Renal cortical epithelial cell (primary cell): ENCODE results near the gene MYH9. TPM values are rescaled to one million over a fixed set of nuclear protein-coding genes. Genes with fewer than 3 reads are reported as not detected.
"Not testable (repeated sequence)": the region's sequence is repeated elsewhere in the genome, so short reads cannot be mapped to it uniquely, and the experiment has no call there.

Experiments
- DNase-seq: peaks from one replicate; pipeline ENCODE4 v3.0.0-alpha.2; 2011; ENCODE audit warnings: low read depth
- total RNA-seq: library from RNA; depleted of rRNA; stranded (reverse); fragments of >200 nt; gene quantifications from 2 replicates; pipeline ENCODE4 v1.2.3, GENCODE V29; 2014

The MYH9 gene
- total RNA-seq = 1,031 and 1,268 TPM in 2 replicates

DNA sequence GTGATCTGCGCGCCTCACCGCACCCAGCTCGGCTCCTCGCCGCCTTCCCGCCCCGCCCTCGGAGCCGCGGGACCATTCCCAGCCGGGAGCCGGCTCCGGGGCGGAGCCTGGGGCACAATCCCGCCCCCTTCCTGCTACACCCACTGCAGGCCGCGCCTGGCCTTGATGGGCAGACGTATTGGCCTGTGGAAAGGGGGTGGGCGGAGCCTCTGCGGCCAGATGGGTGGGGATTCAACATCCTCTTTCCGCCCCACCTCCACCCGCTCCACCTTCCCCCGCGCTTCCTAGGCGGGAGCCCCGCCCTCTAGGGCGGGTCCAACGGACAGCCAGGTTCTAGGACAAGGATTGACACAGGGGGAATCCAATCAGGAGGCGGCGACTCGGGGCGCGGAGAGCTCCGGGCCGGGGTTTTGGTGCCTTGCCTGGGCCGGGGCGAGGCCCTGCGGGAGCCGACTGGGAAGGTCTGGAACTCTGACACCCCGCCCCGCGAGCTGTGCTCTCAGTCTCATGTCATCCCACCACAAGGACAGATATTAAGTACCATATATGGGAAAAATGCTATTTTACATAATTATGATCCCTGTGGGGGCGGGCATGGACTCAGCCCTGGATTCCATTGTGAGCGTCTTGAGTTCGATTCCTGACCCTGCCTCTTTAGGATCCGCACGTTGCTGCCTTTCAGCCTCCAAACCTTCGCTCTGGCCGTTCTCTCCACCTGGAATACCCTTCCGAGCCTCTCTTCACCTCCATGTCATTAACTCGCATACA lies at the start of gene MYH9:
TSS of gene MYH9 (minus strand) at position 9 of the 768 bp plus-strand sequence. CDS start 38,731 bp downstream, outside the sequence.
- DNase-seq = peak; percentile 97

DNA sequence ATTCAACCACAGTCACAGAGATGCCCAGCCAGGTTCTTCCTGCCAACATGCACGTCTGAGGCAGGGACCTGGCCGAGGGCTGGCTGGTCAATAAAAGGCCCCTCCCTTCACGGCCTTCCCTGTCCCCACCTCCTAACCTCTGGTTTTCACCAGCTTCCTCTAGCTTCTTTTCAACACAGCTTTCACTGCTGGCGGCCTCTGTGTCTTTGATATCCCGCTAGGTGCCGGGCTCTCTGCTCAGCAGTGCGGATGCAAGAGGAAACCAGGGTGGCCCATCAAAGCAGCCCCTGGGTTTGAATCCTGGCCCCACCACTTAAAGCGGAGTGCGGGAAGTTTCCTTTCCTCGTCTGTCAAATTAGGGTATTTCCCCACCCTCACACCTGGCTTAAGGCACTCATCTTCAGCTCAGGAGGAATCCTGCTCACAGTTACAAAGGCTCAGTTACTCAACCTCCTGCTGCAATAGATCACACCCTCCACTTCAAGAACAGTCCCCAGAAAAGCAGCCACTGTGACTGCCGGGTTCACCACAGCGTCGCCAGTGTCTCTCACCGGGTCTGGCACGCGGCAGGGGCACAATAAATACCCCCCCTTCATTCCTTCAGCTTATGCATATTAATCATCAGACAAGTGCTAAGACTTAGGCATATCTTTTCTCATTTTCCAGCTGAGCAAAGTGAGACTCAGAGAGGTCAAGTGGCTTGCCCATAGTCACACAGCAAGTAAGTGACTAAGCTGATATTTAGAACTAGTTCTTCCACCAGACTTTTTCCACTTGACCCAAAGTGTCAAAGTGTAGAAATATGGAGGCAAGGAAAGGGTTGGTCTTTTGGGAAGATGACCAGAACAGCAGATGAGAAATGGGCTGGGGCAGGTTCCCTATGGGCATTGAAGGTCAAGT lies 48.0 kb upstream of the MYH9 start:
- no peak for DNase-seq

DNA sequence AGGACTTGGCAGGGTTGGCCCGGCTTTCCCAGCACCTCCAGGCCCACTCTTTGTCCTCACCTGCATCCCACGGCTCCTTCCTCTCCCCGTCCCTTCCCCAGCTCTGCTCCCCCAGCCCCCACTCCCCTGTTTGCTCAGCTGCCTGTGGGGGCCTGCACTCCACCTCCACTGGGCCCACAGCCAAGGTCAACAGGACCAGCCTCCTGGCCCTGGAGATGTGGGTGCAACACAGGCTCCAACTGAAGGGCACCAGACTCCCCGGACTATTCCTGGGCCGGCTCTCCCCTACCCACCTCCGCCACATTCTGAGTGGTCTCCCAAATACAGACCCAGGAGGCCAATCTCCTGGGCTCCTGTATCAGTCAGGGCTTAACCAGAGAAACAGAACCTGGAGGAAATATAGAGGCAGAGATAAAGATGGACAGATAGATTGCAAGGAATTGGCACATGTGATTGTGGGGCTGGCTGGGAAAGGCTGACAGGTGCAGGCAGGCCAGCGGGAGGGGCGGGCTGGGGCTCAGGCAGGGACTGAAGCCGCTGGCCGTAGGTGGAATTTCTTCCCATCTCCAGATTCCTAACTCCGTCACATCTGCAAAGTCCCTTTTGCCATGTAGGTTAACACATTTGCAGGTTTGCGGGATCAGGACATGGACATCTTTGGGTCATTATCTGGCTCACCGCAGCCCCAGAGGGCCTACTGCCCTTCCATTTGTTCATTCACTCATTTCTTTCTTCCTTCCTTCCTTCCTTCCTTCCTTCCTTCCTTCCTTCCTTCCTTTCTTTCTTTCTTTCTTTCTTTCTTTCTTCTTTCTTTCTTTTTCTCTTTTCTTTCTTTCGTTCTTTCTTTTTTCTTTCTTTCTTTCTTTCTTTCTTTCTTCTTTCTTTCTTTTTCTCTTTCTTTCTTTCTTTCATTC lies 45.8 kb upstream of the MYH9 start:
- no peak for DNase-seq

DNA sequence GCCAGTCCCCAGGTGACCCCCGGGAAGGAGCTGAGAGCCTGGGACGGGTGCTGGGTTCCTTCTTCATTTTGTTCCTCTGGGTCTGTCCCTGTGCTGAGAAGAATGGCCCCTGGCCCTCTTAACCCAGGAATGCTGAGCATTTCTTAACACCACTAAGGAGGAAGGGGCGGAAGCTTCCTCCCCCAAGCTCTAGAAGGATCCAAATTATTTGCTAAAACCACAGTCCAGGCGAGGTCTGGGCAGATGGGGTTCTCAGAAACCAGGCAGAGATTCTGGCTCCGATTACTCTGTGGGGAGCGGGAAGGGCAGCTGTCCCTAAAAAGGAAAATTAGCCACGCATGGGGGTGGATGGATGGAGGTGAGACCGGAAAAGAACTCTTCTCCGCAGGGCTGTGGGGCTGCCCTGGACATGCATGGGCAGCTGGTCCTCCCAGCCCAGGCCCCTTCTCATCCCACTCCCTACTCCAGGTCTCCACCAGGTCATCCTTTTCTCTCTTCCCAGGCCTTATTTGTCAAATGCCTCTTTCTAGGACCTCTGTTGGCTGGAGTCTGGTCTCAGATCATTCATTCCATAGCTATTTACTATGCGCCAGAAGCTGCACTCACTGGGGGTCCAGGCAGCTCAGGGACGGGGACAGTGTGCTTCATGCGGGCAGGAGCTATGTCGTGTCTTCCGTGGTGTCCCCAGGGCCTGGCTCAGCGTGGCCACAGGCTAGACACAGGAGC lies 45.0 kb upstream of the MYH9 start:
- DNase-seq = no peak

DNA sequence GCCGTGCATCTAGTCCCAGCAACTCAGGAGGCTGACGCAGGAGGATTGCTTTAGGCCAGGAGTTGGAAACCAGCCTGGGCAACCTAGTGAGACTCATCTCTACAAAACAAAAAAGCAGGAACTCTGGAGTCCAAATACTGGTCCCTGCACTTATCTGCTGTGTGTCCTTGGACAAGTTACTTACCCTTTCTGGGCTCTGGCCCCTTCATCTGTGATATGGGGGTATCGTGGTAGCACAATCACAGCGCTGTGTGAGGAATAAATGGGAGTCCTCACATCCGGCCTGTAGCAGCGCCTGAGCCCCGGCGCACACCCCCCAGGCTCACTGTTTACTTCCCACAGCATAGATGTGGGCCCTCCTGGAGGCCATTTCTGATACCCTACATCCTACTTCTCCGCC lies 44.2 kb upstream of the MYH9 start:
- no peak for DNase-seq

DNA sequence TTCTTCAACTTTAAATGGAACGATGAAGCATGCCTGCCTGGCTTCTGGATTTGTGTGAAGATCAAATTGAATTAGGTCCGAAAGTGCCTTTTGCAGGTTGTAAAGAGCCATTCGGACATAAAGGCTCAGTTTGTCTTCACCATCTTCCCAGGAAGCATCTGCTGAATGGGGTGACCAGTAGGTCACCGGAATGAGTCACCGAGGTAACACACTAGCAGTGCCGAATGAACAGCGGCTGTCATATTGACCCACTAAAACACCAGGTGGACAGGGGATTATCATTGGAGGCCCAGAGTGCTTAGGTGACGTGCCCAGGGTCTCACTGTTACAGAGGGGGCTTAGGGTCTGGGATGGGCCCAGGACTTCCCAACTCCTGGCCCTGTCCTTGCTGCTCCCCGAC lies 43.1 kb upstream of the MYH9 start:
- no peak for DNase-seq

DNA sequence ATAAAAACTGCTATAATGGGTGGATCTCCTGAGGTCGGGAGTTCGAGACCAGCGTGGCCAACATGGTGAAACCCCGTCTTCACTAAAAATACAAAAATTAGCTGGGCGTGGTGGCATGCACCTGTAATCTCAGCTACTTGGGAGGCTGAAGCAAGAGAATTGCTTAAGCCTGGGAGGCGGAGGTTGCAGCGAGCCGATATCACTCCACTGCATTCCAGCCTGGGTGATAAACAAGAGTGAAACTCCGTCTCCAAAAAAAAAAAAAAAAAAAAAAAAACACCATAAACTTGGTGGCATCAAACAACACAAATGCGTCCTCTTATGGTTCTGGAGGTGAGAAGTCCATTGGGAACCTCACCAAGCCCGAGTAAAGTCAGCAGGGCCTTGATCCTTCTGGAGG lies 40.2 kb upstream of the MYH9 start:
- DNase-seq = not testable (repeated sequence)

DNA sequence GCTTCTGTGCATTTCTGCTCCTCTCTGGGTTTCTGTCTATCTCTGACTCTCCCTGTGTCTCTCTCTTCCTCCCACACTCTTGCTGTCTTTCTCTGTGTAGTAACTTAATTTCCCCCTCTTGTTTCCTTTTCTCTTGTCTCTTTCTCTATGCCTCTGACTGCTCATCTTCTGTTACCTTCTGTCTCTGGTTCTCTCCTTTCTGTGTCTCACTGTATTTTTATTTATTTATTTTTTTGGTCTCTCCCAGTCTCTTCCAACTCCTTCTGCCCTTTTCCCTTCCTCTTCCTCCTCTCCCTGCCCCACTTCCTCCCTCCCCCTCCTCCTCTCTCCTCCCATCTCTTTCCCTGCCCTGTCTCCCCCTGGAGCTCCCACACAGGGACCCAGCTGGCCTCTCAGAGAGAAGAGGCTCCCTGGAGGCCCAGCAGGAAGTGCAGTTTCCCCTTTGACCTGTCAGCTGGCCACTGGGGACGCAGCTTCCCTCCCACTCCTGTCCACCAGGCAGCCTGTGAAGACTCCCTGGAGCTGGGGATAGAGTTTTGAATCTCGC lies 38.3 kb upstream of the MYH9 start:
- DNase-seq = no peak

DNA sequence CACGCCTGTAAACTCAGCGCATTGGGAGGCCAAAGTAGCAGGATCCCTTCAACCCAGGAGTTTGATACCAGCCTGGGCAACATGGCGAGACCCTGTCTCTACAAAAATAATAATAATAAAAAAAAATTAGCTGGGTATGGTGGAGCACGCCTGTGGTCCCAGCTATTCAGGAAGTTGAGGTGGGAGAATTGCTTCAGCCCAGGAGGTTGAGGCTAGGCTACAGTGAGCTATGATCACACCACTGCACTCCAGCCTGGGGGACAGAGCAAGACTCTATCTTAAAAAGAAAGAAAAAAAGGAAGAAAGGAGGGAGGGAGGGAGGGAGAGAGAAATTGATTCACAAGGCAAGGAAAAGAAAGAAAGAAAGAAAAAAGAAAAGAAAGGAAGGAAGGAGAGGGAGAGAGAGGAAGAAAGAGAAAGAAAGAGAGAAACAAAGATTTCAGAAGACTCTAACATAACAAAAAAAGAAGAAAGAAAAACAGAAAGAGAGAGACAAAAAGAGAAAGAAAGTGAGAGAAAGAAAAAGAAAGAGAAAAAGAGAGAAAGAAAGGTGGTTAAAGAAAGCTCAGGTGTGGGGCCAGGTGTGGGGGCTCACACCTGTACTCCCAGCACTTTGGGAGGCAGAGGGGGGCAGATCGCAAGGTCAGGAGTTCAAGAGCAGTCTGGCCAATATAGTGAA lies 37.3 kb upstream of the MYH9 start:
- no peak for DNase-seq

DNA sequence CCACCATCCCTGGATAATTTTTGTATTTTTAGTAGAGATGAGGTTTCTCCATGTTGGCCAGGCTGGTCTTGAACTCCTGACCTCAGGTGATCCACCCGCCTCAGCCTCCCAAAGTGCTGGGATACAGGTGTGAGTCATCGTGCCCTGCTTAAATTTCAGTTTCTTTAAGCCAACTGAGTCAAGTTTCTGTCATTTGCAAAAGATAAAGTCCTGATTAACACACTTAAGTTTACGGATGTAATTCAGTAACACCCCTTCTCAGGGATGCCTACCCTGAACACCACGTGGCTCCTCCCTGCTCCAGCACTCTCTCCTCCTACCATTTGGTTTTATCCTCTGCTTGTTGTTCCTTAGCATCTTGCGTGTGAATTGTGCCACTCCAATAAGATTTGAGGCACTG lies 36.7 kb upstream of the MYH9 start:
- not testable (repeated sequence) for DNase-seq

DNA sequence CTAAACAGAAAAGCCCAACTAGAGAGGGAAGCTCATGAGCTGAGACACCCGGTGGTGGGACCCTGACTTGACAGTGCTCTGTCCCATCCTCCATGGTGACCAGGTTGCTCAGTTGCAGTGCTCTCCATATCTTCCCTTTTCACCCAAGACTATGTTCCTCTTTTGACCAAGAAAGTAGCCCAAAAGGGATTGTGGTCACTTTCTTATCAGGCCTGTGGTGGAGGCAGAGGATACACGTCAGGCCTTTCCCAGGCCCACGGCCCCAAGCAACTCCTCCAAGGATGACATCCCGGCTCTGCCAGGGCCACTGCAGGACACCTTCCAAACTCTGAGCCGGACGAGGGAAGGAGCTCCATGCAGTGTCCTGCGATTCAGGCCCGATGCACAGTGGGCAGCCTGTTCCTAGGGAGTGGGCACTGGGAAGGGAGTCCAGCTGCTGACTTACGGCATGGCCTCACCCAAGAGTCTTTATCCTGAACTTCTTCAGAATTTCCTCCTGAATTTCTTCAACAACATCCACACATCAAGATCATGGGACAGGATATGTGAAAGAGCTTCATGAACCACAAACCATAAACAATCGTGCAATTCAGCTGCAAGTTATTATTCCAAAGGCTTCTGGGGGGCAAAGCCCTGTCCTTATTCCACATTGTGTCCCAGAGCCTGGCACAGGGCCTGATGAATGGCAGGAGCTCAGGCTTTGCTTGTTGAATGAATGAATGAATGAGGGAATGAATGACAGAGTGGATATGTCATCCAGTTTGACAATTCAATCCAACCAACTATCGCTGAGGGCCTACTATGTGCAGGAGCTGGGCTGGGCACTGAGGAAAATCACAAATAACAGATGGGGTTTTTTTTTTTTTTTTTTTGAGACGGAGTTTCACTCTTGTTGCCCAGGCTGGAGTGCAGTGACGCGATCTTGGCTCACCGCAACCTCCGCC lies 36.0 kb upstream of the MYH9 start:
- no peak for DNase-seq

DNA sequence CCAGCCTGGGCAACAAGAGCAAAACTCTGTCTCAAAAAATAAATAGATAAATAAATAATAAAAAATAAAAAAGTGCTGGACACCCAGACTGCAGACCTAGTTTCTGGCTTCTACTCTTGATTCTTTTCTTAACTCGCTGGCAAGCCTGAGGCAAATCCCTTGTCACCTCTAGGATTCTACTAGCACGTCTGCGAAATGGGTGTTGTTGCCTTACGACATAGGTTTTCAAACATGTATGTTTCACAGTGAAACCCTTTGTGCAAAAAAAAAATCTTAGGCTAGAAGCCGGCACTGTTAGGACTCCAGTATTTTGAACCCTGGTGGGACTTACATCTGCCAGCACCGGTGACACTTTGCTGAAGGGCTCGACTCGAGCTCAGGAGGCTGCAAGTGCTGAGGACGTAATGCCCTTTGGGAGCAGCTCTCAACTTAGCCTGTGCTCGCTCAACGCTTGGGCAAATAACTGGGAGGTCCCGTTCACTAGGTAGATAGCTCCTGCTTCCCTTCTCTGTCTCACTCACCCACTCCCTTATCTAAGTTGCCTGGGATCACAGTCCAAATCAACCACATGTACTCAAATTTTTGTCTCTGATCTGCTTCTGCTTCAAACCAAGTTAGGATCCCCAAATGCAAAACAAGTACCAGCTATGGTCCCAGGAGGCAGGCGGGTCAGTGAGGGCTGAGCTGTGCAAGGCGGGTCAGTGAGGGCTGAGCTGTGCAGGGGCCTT lies 34.7 kb upstream of the MYH9 start:
- DNase-seq = no peak

DNA sequence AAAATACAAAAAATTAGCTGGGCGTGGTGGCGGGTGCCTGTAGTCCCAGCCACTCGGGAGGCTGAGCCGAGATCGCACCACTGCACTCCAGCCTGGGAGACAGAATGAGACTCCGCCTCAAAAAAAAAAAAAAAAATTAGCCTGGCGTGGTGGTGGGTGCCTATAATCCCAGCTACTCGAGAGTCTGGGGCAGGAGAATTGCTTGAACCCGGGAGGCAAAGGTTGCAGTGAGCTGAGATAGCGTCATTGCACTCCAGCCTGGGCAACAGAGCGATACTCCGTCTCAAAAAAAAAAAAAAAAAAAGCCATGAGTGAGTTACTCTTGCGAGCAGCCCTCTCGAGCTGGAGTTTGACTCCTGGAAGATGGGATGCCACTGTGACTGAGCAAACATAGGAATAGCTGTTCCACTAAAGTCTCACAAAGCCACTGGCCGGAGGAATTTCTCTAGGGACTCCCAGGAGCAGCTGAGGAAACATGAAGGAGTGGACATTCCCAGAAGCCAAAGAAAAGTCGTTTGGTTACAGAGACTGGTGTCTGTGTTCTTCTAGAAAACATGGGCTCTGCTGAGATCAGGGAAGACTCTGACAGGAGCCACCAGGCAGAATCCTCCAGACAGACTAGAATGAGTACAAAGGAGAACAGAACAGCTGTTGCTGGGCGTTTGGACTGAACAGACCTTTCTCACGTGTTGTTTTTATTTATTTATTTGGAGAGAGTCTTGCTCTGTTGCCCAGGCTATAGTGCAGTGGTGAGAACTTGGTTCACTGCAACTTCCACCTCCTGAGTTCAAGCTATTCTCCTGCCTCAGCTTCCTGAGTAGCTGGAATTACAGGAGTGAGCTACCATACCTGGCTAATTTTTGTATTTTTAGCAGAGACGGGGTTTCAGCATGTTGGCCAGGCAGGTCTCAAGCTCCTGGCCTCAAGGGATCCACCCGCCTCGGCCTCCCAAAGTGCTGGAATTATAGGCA lies 32.4 kb upstream of the MYH9 start:
- DNase-seq = peak; percentile 57

DNA sequence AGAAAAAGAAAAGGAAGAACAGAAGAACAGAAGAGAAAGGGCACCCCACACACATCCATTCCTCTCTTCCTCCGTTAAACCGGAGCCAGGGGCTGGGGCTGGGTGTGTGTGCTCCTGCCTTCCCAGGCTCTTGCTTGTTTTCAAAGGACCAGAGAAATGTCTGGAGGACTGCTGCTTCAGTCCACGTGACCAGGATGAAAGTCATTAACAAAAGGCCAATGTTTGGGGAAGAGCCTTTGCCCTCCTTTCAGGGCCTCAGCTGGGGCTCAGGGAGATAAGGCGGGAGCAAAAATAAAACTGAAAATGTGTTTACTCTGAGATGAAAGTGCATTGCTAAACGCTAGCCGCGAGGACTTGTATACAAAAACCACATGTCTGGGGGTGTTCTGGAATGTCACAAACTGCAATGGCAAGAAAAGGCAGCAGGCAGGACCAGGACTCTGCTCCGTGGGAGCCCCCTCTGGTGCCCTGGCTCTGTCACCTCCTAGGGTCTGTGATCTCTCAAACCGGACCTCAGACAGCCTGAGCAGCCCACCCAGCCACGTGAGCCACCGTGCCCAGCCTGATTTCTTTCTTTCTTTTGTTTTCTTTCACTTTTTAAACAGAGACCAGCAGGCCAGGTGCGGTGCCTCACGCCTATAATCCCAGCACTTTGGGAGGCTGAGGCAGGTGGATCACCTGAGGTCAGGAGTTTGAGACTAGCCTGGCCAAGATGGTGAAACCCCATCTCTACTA lies 31.6 kb upstream of the MYH9 start:
- peak; percentile 50 for DNase-seq

DNA sequence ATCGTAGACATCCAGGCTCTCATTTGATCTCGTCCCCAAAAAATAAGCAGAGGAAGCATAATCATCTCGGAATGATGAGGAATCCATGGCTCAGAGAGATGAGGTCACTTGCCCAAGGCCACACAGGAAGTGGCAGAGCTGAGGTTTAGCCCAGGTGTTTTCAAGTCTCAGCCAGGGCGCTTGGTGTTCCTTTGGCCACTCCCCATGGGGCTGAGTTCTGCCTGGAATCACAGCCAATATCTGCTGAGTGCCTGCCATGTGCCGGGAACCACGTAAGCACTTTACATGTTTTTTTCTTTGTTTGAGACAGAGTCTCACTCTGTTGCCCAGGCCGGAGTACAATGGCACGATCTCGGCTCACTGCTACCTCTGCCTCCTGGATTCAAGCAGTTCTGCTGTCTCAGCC lies 29.5 kb upstream of the MYH9 start:
- peak; percentile 65 for DNase-seq

DNA sequence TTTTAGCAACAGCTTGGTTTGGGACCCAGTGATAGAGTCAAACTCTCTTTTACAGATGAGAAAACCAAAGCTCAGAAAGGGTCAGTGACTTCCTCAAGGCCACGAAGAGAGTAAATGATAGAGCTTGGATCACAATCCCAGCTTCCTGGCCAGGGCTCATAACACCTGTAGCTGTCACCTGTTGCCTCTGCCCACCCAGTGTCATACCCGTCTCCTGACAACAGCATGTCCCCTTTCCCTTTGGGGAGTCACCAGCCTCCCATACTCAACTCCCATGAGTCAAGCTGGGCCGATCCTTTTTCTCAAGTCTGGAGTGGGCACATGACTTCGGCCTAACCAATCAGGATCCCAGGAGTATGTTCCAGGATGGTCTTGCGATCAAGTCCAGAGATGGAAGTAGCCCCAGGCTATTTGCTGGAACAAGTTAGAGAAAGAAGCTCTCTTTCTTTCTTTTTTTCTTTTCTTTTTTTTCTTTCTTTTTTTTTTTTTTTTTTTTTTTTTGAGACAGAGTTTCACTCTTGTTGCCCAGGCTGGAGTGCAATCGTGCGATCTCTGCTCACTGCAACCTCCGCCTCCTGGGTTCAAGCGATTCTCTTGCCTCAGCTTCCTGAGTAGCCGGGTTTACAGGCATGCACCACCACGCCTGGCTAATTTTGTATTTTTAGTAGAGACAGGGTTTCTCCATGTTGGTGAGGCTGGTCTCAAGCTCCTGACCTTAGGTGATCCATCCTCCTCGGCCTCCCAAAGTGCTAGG lies 27.8 kb upstream of the MYH9 start:
- no peak for DNase-seq
